Hematopoietic multipotent progenitor cell treated with erythropoietin and hydrocortisone succinate and interleukin-3 and kit ligand, for 4 days (in vitro differentiated cells): ENCODE measurements around the gene TPP2.

Experiments used
- DNase-seq: peaks from one replicate; pipeline ENCODE4 v3.0.0-alpha.2; 2015

Gene TPP2

DNA sequence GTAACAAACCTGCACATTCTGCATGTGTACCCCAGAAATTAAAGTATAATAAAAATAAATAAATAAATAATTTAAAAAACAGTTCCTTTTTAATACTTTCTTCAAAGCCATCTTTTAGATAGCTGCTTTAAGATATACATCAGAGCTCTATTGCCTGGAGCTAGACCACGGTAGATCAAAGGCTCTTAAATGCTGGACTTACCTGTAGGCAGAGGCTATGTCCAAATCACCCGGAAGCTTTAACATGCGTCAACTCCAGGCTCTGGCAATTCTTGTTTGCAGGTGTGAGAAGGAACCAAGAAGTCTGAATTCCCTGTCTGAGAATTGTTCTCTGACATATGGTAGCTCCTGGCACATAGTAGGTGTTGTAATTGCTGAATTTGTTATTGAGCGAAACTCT lies 99.7 kb downstream of the TPP2 start:
- DNase-seq: no peak

DNA sequence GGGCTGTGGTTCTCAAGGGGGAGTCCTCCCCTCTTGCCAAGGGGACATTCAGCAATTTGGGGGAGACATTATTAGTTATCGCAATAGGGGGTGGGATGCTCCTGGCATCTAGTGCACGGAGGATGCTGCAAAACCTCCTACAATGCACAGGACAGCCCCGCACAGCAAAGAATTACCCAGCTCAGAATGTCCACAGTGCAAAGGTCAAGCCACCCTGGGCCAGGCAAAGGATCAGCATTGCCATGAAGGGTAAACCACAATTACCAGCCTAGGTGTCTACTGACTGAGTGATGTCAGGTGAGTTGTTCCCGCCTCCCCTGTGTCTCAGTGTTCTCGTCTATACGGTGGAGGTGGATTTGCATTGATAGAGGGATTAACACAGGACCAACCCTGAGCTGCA lies 100.5 kb downstream of the TPP2 start:
- no peak for DNase-seq

DNA sequence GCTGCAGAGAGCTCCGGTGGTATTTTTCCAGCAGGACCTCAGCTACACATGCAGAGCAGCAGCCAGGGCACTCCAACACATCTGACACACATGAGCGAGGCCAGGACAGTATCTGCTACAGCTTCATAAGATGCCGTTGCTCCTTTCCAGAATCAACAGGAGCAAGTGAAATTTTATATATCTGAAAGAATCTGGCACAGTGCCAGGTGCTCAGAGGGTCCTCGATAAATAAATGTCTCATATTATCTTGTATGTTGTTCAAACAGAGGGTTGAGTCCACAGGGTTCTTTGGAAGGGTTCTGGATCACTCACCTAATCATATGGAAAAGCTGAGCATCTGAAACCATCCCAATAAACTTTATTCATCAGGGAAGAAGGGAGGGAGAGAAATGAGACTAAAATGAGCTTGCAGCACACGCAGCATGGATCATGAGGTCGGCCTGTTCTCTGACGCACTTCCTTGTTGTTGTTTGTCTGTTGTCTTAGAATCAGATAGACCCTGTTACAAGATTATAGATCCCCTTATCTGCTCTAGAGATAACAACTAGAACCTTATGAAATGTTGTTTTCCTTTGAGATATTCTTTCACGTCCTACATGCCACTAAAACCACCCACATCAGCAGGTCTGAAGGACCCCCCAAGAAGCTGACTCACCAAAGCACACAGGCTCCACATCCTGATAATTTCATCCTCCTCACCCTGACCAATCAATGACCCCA lies 101.3 kb downstream of the TPP2 start:
- DNase-seq: no peak

DNA sequence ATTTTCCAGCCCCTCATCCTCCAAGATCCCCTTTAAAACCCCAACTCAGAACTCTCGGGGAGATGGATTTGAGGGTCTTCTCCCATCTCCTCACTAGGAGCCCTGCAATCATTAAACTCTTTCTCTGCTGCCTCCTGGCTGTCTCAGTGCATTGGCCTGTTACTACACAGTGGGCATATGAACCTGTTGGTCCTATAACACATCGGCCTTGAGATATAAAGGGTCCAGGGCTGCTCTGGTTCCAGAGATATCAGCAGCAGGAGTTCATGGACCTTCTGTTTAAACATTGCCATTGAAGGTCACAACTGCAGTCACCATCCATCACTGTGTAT lies 101.8 kb downstream of the TPP2 start:
- no peak for DNase-seq

DNA sequence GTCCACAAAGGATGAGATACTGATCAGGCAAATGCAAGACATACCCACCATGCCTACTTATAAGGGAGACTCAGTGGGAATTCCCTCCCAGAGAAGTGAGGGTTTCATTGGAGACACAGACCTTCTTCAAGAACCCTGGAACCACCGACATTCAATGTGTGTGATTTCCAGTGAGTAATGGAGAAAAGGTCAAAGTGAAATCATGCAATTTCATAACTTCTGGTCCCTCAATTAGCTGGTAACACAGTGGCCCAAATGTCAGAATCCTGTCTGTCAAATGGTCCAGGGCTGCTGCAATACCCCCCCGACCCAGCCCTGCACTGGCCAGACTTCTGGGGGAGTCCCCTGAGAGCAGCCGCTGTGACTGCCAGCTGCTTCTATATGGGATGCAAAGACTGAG lies 102.7 kb downstream of the TPP2 start:
- no peak for DNase-seq

DNA sequence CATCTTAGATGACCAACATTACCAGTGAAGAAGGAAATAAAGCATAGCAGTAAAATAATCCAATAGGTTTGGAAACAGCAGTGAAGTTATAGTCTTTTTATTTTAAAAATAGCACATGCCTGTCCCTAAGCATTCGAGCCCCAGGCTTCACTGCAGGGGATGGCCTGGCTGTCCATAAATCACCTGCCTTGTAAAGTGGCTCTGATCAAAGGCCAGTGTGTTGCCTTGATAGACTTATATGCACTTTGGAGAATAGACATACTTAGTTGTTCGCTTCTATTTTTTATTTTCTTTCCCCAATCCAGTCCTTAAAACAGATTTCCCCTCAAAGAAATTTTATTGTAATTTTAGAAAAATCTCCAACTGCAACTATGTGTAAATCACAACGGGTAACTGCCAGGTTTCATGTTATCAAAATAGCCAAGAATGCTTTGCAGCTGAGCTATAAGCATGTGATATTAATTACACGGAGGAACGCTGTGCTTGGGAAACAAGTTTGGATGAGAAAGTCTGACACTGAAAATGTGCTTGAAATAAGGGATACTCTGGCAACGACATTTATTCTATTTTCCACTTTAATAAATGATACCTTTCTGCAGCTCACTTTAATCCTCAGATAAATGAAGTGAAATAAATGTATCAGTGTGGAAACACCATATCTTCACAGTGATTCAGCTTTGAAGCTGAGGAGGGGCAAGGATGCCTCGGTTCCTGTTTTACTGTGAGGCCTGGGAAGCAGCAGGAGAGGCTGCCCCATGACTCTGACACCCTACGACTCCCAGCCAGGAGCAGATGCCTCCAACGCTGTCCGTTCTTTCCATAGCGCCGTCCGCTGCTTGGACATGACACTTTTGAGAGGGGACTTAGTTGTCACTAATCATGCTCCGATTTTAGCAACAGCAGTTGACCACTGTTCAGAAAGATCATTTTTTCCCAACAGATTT lies 103.6 kb downstream of the TPP2 start:
- DNase-seq: no peak

DNA sequence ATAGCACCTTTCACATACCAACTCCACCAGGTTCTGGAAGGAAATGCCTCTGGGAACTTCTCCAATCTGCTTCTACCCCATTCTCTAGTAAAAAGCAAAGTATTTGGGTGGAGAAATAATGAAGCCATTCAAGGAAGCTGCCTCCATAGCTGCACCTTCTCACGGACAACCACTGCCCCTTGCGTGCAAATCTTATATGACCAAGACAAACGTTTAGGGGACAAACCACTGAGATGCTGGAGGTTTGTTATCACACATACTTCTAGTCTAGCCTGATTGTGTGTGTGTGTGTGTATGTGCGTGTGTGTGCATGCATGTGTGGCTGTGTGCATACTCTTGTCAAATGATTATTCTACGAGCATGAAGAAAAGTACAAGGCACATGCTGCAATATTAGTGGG lies 104.5 kb downstream of the TPP2 start:
- no peak for DNase-seq

DNA sequence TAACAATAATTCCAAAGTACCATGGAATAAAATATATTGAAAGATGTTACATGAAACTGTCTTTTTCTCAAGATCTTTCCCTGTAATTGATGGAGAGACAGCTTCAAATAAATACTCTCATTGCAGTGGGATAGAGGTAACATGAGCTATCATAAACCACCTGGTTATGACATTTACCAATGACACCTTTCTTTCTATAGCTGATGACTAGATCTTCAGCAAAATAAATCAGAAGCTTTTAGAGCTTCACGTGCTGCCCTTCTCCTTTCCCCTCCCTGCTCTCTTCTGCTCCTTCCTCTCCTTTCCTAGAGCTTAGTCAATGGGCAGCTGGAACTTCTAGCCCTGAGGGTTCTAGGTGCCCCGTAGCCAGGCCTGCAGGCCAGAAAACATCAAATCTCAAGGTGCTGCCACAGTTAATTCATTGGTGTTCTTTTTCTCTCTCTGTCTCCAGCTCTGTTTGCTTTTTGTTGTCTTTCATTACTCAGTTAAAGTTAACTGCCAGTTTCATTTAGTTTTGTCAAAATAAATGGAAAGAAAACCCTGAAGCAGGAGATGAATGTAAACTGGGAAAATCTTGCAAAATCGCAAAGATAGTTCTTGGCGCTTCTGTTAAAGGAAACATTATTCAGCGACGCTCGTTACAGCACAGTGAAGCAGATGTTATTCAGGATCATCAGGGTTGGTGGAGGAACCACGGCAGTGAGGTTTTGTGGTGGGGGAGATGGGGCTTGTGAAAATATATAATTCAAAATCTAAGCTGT lies 106.4 kb downstream of the TPP2 start:
- no peak for DNase-seq

DNA sequence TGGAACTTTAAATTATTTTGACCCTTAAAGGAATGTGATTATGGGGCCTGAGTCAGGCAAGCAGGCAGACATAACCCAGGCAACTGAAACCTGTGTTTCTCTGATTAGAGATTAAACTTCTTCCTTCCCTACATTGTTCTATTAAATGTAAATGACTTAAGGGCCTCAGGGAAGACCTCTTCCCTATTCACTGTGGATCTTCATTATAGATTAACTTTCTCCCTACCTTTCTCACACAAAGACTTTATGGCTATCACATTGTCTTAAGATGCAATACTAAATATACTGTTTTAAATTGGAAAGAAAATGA lies 106.9 kb downstream of the TPP2 start:
- DNase-seq: no peak

DNA sequence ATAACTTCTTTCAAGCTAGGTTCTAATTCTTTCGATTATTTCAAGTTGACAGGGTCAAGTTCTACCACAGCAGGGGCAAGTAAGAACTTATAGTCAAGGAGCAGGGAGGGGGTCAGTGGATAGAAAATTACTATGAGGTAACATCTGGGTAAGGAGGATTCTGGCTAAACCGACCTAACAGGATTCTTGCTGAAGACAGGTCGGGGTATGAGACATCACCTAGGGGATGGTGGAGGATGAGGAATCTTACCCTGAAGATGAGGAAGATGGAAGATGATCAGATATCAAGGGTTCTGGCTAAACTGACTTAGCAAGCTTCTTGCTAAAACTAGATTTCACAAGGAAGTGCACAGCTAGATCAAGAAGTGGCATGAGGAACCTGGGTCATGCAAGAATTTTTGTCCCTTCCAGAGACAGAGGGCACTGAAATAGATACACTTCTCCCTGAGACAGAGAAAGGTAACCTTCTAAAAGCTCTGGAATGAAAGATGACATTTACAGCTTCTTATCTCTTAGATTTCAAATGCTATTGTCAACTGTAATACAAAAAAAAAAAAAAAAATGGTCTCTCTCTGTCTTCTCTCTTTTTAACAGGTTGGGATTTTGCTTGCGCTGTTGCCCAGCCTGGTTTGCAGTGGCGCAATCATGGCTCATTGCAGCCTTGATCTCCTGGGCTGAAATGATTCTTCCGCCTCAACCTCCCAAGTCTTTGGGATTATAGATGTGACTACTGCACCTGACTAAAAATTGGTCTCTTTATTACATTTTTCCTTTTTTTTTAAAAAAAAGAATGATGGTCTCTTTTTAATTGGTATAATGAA lies 107.7 kb downstream of the TPP2 start:
- DNase-seq: no peak

DNA sequence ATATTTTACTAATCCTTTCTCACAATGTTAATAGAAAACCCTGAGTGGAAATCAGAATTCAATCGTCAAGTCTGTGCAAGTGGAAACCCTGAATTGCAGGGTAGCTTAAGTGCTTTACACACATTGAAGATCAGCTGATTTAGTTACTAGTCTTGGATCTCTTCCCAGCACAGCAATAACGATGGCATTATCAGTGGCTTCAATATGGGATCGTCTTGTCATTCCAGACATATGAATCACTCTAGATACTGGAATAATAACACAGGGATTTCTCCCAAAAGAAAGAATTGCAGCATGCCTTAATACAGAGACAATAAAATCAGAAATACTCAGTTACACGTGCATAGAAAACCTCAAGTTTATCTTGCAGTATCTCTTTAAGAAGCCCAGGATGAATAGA lies 110.7 kb downstream of the TPP2 start:
- DNase-seq: no peak

DNA sequence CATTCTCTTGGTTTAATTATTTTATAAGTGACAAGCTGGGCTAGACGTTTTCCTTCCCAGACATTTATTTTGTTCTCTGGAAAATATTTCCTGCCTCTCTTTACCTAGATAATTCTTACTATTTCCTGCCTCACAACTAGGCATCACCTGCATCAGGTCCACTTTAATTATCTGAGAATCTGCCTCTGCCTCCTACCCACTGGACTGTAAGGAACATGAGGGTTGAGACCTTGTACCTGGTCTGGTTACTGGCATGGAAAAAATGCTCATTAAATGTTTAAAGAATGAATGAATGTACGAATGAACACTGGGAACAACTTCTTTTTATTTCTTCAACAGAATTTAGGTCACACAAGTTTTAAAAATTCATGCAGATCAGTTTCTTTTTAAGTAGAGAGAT lies 111.4 kb downstream of the TPP2 start:
- no peak for DNase-seq

DNA sequence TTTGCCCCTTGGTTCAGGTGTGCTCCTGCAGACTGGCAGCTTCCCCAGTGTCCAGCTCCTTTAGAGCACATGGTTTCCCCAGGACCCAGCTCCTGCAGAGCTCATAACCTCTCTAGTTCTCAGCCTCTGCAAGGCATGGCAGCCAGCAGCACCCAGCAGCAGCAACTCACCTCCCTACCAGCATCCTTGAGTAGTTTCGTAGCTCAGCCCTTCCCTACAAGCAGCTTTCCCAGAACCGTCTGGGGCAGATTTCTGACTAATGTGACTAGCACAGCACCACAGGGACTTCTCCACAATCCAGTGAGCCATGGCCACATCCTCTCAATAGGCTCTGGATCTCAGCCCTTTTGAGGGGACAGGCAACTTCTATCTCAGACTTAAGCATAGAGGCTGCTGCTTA lies 112.2 kb downstream of the TPP2 start:
- DNase-seq: no peak

DNA sequence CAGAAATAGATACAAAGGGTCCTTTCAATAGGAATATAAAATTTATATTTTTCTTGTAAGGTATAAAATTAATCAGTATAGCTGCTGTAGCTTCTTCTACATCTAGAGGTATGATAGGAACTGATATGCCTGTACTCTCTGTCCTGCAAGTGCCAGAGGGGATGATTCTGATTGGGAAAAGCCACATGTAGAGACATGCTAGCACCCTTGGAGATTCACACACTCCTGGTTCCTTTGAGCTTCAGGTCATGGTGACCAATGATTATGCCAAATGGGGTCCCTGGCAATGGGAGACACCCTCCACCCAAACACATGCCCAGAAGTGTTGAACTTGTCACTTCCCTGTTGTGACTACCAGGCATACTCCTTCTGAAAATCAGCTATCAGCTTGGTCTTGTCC lies 112.8 kb downstream of the TPP2 start:
- DNase-seq: no peak

DNA sequence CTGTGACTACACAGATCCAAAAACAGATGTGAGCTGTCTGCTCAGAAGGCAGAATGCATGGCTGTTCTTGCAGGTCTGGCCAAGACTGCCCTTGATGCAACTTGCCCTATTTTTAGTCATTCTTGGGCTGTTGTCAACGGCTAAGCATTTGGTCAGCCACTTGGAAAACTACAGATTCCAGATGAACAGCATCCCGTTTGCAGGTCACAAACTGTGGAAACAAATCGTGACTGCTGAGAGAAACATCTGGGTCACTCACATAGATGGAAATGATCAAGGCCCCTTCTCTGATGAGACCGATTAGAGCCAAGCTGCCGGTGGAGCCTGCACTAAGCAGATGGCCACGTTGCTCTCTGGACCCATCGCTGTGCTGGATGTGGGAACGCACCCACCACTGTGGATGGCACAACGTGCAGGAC lies 113.5 kb downstream of the TPP2 start:
- no peak for DNase-seq

DNA sequence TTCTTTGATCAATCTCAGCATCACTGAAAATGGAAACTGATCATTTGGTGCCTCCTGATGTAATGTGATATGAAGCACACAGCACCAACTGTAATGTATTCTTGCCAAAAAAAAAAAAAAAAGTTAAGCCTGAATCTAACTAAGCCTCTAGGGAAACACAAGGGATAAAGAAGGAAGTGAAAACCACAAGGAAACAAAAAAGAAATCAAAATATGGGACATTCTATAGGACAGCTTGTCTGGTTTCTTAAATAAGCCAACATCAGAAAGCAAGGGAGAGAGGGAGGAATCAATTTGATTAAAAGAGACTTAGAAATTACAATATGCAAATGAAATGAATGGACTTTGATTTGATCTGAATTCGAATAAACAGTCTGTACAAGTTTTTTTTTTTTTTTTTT lies 118.7 kb downstream of the TPP2 start:
- no peak for DNase-seq

DNA sequence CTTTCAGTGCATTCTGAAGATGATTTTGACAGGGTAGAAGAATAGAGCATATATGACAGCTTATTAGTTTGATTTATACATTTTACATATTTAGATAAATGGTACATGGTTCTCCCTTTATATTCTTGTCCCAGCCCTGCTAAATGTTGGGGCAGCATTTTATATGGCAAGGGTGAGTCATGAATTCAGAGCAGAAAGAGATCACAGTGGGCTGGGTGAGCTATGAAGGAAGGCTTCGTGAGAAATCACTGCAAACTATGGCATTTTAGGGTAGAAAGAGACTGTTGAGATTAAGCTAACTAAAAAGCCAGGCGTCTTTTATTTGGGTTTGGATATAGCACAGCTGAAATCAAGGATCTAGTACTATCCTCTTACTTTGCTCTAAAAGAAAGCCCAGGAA lies 122.0 kb downstream of the TPP2 start:
- no peak for DNase-seq

DNA sequence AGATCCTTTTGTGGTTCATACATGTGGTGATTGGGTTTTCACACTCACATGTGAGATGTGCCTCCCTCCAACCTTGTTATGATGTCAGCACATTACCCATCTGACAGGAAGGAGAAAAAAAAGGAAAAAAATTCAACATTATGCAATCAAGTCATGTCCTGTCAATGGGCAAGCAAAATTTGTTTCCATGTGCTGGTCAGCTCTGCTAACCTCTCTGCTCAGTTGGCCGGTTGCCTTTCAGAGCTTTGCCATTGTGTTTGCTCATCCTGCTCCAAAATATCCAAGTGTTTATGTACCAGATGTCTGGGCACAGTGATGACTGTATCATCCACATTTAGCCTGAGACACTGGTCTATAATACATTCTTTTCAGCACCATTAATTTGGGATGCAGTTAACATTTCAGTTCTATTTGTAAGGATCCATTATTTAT lies 125.0 kb downstream of the TPP2 start:
- no peak for DNase-seq

DNA sequence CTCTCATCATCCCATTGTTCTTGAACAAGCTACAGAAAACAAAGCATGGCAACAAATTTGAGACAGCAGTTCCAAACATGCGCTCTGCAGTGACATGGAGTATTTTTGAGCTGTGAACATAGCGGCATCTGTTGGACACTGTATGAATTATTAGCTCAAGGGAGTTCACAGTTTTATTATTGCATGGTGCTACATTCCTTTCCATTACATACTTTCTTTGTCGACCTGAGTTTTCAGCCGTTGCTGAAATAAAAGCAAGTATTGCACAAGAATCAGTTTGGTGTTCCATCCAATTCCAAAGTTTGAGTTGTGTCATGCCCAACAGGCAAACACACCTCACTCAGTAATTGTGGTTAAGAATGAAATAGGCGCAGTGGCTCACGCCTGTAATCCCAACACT lies 128.1 kb downstream of the TPP2 start:
- DNase-seq: peak; percentile 64

DNA sequence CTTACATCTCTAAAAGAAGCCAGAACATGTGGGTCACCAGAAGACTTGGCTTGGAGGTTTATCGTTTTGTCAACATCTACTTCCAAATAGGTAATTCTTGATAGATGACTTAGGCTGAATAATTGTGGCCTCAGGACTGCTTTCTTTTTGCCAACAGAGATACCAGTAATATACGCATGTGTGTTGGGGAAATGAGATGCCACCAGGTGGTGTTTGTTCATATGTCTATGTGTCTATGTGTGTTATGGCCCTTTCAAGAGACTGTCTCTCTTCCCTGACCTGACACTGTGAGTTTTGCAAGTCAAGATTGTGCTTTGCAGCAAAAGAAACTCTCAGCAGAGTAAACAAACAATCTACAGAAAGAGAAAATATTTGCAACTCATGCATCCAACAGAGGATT lies 129.6 kb downstream of the TPP2 start:
- DNase-seq: peak; percentile 66
